GM21619 (cell line): ENCODE results near the gene LONP1.
"Not testable (repeated sequence)": the region's sequence is repeated elsewhere in the genome, so short reads cannot be mapped to it uniquely, and the experiment has no call there.

Experiments
- ATAC-seq: cut with Tn5 transposase; IDR thresholded peaks from one replicate; pipeline ENCODE4 v1.9.1; 2021; ENCODE audit not compliant: unreplicated experiment

LONP1 gene

DNA sequence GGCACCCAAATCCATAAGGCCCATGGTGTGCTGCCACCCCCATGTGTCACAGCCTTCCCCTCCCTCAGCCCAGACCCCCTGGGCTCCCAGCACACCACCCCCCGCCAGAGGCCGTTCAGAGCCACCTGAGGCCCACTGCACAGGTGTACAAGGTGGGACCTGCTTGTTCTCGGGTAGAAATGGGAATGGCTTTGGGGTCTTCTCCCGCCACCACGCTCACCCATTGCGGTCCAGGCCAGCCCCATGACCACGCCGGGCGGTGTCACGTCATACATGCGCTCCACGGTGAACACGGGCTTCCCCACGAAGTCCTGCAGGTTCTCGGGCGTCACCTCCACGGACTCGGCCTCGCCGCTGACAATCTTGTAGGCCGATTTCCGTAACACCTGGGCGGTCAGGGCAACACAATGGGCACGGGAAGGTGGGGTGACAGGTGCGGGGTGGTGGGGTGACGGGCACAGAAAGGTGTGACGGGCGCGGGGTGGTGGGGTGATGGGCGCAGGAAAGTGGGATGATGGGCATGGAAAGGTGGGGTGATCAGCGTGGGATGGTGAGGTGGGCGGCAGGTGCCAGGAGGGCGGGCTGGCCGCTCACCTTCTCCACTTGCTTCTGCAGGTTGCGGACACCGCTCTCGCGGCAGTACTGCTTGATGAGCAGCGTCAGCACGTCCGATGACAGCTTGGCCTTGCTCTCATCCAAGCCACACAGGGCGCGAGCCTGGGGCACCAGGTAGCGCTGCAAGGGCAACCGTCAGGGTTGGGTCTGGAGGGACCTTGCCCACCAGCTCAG lies 25.6 kb downstream of the LONP1 start:
- no peak for ATAC-seq

- no peak for ATAC-seq
Observed at GRCh38 chr19:5693195-5694166, 26.5 kb downstream of the LONP1 start.

DNA sequence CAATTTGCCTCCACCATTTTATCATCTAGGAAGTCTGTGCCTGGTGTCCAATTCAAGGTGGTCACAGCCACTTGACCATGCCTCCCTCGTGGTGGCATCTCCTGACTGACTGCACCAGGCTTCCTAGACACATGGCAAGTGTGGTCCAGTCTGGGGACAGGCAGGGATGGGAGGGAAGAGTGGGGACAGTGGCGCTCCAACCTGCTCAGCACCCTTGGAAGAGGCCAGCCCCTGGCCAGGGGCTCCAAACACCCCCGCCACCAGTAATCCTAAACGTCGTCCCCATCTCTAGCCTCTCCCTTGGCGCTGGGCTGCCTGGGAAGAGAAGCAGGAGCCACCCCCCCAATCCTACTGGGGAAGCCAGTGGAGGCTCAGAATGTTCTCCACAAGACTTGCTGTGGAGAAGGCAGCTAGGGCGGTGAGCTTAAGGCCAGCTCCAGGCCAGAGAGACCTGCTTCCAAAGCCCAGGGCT lies 27.2 kb downstream of the LONP1 start:
- ATAC-seq = no peak

DNA sequence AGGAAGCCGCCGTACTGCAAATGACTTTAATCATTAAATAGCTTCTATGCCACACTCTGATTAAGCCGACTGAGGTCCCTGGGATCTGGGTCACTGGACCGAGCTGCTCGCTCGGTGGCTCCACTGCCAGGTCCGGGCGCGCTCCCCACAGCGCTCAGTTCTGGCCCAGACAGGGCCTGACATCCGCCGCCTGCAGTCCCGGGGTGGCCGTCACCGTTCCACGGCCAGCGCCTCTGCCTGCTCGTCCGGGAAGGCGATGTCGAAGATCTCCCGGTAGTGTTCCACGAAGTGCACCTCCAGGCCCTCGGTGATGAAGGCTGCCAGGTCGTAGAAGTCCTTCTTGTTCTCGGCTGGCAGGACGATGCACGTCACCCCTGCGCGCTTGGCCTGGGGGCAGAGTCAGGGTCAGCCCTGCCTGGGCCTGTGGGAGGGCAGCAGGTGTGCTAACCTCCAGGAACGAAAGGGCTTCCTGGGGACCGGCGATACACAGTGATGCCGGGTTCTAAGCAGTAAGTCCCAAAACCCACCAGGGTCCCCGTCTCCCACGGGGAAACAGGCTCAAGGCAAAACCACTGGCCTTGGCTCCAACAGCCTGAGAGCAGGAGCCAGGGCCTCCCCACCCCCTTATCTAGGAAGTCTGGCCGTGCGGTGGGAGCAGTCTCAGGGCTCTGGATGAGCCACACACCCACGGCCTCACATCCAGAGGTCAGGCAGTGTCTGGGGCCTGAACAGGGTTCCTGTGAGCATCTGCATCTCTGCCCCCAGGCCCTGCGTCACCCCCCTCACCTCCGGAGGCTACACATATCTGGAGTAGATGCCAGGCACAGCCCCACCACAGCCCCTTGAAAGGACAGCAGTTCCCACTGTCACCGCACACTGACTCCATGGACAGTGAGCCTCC lies 27.9 kb downstream of the LONP1 start:
- ATAC-seq = no peak

GRCh38 chr19:5690955-5691821 lies 28.8 kb downstream of the LONP1 start:
- no peak for ATAC-seq

DNA sequence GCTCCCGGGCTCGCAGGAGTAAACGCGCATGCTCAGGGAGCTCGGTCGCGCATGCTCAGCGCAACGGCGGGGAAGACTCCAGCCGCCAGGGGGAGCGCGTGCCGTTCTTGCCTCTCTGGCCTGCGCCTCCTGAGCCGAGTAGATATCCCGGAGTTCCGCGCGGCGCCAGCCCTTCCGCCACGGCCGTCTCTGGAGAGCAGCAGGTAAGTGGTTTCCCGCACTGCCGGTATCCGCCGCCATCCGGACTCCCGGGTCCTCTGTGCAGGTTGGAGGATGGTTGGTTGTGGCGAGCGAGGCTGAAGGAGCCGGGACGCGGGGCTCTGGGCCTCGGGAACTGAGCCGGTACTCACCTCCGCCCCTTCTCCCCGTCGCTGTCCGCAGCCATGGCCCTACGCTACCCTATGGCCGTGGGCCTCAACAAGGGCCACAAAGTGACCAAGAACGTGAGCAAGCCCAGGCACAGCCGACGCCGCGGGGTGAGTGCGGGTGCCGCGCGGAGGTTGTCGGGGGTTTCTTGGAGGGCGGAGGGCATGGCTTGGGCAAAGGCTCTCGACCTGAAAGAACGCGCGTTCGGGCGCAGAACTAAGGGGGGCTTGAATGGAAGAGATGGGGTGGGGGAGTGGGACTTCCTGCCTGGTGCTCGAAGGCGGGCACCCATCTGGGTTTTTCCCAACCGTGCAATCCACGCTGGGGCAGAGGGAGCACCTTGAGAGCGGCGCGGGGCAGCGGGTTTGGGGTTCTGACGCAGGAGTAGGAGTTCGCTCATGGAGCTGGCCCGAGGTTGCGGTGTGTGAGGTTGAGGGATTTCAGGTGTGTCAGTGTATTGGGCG lies 29.6 kb downstream of the LONP1 start, which contains the start of gene RPL36:
TSS of gene RPL36 (plus strand) at position 171 of the 830 bp plus-strand sequence. CDS start at position 384, 213 bp downstream.
- peak; percentile 44 for ATAC-seq

GRCh38 chr19:5688262-5688881 lies 31.6 kb downstream of the LONP1 start:
- not testable (repeated sequence) for ATAC-seq

- ATAC-seq = no peak
Observed at GRCh38 chr19:5687360-5688198, 32.4 kb downstream of the LONP1 start.

GRCh38 chr19:5686647-5687359 lies 33.1 kb downstream of the LONP1 start:
- peak; percentile 40 for ATAC-seq

- ATAC-seq = no peak
Observed at GRCh38 chr19:5686326-5686646, 33.7 kb downstream of the LONP1 start.

DNA sequence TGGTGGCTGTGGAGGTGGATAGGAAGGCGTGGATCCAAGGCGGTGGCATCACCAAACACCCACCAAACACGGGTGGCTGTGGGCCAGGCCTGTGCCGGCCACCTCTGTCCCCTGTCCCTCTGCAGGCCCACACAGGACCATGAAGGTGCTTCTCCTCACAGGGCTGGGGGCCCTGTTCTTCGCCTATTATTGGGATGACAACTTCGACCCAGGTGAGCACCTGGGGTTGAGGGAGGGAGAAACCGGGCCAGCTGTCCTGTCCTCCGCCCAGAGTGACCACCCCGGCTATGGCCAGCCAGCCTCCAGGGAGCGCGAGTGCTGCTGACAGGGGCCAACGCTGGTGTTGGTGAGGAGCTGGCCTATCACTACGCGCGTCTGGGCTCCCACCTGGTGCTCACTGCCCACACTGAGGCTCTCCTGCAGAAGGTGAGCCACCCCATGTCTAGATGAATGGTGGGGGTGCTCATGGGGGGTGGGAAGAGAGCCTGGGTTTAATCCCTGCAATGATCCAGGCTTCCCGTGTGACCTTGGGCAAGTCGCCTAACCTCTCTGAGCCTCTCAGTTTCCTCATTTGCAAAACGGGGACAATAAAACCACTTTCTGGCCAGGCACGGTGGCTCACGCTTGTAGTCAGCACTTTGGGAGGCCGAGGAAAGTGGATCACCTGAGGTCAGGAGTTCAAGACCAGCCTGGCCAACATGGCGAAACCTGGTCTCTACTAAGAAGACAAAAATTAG lies 35.1 kb downstream of the LONP1 start:
- no peak for ATAC-seq

DNA sequence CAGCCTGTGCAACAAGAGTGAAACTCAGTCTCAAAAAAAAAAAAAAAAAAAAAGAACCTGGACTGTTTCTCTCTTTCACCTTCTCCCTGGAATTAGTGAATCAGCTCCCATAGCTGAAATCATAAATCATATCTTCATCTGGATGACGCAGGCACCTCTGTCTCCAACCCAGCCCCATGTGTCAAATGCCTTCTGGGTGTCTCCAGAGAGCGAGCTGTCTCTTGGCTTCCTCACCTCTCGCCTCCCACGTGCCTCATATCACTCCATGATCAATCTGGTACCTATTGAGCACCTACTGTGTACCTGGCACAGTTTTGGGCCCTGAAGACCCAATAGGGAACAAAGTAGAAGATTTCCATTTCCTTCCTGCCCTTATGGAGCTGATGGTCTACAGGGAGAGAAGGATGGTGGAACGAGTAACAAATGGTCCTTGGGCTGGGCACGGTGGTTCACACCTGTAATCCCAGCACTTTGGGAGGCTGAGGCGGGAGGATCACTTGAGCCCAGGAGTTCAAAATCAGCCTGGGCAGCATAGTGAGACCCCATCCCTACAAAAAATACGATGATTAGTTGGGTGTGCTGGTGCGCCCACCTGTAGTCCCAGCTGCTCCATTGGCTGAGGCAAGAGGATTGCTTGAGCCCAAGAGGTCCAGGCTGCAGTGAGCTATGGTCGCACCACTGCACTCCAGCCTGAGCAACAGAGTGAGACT lies 36.6 kb downstream of the LONP1 start:
- no peak for ATAC-seq

DNA sequence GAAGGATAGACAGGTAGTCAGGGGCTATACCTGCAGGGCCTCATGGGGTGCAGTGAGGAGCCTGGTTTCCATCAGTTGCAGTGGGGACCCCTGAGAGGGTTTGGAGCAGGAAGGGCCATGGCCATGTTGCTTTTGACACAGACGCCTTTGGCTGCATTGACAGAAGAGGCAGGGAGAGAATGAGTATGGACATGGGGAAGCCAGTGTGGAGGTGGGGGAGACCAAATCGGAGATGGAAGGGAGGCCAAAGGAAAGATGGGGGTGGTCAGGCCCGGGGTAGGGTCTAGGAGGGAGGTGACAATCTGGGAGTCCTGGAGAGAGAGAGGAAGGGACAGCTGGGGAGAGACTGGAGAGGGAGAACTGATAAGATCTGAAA lies 37.9 kb downstream of the LONP1 start:
- ATAC-seq = no peak

DNA sequence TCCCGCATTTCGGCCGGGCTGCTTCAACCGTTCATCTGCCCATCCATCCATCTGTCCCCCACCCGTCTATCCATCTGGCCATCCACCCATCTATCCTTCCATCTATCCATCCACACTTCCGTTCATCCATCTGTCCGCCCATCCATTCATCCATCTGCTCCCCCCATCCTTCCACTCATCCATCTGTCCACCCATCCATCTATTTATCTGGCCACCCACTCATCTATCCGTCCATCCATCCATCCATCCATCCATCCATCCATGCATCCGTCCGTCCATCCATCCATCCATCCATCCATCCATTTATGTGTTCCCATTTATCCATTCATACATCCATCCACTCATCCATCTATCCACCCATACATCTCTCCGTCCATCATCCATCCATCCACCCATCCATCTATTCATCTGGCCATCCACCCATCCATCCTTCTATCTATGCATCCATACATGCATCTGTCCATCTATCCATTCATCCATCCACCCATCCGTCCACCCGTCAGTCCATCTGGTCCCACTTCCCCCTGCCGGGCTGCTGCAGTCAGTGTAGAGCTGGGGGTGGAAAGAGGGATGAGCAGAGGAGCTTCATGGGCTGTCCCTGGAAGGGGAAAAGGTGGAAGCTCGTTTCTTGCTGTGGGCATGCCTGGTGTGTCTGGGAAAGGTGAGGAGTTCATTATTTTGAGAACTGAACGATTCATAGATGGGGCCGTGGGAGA lies 38.4 kb downstream of the LONP1 start:
- no peak for ATAC-seq
